ENCODE data around the gene COL26A1. TPM values are rescaled to one million over a fixed set of nuclear protein-coding genes. Genes with fewer than 3 reads are reported as not detected.
"Not testable (repeated sequence)": the region's sequence is repeated elsewhere in the genome, so short reads cannot be mapped to it uniquely, and the experiment has no call there.

Gene COL26A1
- total RNA-seq, 1 donor from 2014 or later = not detected

DNA sequence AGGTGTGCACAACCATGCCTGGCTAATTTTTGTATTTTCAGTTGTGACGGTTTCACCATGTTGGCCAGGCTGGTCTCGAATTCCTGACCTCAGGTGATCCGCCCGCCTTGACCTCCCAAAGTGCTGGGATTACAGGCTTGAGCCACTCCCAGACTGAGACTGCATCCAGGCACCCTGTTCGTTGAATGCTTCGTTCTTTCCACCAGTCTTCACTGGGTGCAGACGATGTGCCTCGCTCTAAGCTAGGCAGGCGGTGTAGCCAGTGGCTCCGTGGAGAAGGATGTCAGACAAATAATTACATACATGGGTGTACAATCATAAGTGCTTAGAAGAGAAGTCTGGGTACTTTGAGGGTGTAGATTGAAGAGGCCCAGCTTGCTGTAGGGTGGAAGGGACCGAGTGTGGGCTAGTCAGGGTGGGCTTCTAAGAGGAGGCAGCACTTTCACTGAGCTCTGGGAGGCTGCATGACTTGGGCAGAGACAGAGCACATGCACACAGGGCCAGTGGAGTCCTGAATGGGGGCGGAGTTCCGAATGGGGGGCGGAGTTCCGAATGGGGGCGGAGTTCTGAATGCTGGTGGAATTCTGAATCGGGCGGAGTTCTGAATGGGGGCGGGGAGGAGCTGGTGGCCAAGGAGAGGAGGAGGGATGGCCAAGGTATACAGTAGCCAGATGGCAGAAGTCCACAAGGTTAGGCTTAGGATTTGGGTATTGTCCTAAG, 74.3 kb downstream of the COL26A1 start:
- DNase-seq (ENCODE audit: low read depth in 2 of 2) = no peak

DNA sequence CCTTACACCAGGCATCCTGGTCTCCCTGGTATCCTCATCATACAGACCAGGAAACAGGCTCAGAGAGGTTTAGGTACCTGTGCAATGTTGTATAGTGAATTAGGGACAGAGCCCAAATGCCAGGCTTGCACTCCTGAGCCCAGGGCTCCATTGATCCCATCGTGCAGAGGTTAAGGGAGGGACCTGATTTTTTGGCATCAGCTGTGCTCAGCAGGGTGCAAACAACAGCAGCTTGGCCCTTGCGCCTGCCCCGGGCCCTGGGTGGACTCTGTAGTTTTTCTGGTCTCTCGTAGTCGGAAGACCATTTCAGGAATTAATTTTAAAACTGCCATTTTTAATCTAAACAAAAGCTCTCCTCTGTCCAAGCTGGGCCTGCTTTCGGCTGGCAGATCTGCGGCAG, 79.2 kb downstream of the COL26A1 start:
- no peak for DNase-seq (ENCODE audit: low read depth in 2 of 2)

DNA sequence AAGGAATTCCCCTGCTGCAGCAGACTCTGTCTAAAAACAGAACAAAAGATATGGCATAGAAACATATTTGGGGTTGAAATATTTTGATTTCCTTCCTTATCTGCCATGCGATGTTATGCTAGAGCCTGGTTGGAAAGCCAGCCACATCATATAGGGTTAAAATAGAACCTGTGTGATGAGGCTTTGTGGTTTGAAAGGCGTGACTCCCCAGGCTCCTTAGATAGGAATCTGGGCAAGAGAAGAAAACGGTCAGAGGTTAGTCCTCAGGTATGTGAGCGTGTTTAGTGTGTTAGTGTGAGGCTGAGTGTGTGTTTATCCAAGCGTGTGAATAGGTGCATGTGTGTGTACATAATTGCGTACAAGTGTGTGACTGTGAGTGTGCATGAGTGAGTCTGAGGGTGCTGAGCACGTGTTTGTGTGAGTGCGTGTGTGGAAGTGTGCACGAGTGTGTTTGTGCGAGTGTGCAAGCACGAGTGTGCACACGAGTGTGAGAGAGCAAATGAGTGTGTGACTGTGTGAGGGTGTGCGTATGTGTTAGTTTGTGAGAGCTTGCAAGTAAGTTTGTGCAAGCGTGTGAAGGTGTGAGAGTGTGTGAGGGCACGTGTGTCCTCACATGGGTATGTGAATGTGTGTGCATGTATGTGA, 79.9 kb downstream of the COL26A1 start:
- DNase-seq (ENCODE audit: low read depth in 2 of 2) = no peak

DNA sequence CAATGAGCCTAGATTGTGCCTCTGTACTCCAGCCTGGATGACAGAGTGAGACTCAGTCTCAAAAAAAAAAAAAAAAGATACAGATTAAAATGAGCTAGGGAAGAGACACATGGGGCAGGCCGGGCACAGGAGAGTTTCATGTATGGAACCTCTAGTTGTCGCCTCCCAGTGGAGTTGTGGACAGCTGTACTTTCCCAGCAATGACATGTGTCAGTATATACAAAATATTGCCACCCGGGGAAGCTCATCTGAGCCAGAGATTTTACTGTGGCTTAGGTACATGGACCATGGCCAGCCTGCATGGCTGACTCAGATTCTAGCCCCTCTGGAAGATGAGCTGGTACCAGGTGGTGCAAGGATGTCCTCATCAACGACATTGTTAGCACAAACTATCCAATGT, 87.4 kb downstream of the COL26A1 start:
- no peak for DNase-seq (ENCODE audit: low read depth in 2 of 2)

DNA sequence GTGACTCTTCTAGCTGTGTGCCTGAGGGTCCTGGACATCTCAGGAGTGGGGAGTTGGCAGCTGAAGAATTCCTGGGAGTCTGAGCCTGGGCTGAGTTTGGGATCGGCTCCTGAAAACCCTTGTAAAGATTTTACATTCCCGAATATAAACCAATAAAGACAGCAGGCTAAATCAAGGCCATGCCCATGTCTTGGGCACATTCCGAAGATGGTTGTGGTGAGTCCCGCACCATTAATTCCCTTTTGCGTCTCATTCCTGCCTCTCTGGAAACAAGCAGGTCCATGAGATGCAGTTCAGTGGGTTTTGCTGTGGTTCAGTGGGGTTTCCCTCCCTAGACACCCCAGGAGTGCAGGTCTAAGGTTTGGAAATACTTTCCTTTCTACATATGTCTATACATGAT, 90.9 kb downstream of the COL26A1 start:
- no peak for DNase-seq (ENCODE audit: low read depth in 2 of 2)

DNA sequence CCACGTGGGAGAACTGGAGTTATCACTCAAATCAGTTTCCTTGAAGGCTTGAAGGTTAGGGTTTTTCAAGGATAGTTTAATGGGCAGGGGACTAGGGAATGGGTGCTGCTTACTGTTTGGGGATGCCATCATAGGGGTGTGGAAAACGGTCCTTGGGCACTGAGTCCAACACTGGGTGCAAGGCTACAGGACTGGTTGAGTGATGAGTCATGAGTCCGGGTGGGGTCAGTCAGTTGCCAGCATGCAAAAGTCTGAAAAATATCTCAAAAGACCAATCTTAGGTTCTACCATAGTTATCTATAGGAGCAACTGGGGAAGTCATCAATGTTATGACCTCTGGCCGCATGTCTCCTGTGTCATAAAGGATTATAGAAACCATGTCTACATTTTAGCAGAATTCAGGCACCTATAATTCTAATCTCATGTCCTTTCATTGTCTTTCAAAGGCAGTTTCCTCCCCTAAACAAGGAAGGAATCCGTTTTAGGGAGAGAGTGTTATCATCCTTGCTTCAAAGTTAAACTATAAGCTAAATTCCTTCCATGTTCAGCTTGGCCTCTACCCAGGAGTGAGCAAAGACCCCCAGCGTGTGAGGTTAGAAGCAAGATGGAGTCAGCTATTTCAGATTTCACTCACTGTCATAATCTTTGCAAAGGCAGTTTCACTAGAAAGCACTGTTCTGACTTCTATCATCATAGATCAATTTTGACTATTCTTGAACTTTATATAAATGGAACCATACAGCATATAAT, 94.5 kb downstream of the COL26A1 start:
- no peak for DNase-seq (ENCODE audit: low read depth in 2 of 2)

DNA sequence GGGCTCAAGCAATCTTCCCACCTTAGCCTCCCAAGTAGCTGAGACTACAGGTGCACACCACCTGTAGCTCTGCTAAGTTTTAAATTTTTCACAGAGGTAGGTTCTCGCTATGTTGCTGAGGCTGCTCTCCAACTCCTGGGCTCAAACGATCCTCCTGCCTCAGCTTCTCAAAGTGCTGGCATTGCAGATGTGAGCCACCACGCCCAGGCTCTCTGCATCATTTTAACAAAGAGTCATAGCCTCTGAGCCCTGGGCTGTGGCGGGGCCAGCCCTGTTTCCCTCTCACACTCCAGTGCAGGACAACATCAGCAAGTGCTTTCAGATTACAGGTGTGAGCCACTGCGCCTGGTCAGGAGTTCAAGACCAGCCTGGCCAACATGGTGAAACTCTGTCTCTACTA, 102.5 kb downstream of the COL26A1 start:
- DNase-seq (ENCODE audit: low read depth in 2 of 2) = no peak

DNA sequence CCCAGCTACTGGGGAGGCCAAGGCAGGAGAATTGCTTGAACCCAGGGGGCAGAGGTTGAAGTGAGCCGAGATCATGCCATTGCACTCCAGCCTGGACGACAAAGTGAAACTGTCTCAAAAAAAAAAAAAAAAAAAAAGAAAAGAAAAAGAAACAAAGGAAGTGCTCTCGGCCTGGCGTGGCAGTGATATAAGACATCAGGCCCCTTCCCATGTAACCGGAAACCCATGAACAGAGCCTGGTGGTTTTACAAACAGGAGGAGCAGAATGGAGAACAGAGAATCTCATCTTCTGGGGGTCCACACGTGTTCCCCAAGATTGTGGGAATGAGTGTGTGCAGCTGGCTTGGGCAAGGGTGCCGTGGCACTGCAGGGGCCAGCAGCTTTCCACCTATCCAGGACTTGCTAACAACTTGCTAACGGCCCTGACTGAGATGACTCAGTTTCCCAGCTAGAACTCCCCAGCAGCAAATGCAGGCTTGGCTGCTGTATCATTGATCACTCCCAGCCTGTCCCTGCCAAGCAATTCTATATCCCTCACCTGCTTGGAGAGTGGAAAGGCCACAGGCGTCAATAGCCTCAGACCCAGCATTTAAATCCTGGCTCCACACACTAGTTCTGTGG, 103.0 kb downstream of the COL26A1 start:
- DNase-seq (ENCODE audit: low read depth in 2 of 2) = no peak

DNA sequence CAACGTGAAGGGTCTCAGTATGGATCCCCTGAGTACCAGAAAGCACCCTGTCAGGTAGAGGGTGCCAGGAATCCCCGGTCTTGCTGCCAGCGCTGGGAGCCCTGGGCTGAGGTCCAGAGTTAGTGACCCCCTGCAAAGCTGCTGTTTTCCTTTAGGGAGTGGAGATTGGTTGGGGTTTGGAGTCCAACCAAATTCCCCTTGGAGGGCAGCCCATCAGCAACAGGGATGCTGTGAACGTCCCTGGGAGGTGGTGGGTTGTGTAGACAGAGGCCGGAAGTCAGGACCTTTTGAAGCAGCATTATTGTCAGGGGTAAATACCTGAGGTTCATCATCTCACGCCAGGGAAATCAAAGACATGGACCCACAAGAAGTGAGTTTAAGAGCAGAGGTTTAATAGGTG, 104.2 kb downstream of the COL26A1 start:
- no peak for DNase-seq (ENCODE audit: low read depth in 2 of 2)

DNA sequence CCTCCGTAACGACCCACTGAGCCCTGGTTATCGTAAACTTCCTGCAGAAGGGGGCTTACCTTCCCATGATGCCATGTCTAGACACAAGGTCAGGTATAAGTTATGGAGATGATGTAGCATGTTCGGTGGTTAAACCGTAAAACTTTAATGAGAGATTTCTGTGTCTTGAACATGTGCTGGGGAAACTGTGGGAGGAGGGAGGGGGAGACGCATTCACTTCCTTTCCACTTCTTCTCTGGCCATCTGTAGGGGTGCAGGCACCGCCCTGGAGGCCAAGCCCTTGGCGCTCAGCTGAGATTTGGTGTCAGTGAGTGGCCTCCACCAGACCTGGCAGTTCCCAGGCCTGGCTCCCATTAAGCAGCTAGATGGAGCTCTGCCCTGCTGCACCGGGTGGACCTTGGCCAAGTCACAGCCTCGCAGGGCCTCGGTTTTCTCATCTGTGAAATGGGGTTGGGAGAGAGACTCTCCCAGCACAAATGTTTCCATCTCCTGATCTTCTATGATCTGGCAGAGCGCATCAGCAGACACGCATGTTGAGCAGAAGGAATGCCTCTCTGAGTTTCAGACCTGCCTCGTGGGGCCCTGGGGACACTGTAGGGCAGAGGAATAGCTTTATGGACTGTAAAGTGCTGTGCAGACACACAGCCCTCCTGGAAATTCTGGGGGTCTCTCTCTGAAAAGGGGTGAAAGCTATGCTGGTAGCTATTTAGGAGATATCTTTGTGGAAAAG, 106.0 kb downstream of the COL26A1 start:
- no peak for DNase-seq (ENCODE audit: low read depth in 2 of 2)

DNA sequence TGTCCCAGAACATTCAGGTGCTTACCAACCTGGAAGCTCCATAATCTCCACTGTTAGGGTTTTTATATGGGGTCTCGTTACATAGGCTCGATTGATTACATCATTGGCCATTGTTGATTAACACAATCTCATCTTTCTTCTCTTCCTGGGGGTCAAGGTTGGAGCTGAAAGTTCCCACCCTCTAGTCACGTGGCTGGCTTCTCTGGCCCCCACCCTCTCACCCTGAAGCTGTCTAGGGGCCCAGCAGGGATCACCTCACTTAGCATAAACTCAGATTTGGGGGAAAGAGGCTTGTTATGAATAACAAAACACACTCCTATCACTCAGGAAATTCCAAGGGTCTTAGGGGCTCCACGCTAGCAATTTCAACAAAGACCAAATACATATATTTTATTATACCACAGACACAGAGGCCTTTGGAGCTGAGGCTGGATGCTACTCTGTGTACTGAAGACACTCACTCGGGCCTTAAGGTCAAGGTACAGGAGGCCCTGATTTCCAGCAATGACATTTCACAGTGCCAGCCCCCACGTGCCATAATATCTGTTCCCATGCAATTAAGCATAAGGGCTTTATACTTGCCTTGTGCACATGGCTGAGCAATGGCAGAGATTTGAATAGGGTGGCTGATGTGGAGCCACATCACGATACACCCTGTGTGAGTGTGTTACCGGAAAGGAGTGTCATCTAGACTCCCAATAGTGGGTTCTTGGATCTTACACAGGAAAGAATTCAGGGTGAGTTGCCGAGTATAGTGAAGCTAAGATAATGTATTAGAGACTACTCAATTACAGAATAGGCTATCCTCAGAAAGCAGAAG, 108.2 kb downstream of the COL26A1 start:
- DNase-seq (ENCODE audit: low read depth in 2 of 2) = no peak

DNA sequence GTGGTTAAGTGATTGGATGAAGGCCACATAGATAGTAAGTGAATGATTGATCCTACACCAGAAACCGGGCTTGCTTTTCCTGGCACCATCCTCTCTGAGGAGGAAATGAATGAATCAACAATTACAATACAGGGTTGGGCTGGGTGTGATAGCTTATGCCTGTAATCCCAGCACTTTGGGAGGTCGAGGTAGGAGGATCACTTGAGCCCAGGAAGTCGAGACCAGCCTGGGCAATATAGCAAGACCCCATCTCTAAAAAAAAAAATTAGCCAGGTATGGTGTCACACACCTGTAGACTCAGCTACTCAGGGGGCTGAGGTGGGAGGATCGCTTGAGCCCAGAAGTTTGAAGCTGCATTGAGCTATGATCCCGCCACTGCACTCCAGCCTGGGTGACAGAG, 111.5 kb downstream of the COL26A1 start:
- no peak for DNase-seq (ENCODE audit: low read depth in 2 of 2)

DNA sequence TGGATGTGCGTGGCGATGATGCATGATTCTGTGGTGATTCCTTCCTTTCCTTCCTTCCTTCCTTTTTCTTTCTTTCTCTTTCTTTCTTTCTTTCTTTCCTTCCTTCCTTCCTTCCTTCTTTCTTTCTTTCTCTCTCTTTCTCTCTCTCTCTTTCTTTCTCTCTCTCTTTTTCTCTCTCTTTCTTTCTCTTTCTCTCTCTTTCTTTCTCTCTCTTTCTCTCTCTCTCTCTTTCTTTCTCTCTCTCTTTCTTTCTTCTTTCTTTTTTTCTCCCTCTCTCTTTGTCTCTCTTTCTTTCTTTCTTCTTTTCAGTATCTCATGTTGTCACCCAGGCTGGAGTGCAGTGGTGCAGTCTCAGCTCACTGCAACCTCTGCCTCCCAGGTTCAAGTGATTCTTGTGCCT, 113.0 kb downstream of the COL26A1 start:
- not testable (repeated sequence) for DNase-seq (ENCODE audit: low read depth in 2 of 2)

DNA sequence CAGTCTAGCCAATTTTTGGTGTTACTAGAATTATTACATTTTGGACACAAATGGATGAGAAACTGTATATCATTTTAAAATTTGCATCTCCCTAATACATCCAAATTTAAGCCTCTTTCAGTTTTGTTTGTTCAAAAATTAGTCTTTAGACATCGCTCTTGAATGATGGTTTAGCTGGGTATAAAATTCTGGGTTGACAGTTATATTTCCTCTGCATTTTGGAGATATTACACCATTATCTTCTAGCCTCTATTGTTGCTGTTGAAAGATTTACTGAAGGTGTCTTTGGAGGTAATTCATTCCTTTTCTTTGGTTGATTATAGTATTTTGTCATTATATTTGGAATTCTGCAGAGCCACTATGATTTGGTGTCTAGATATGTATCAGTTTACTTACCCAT, 116.5 kb downstream of the COL26A1 start:
- no peak for DNase-seq (ENCODE audit: low read depth in 2 of 2)

DNA sequence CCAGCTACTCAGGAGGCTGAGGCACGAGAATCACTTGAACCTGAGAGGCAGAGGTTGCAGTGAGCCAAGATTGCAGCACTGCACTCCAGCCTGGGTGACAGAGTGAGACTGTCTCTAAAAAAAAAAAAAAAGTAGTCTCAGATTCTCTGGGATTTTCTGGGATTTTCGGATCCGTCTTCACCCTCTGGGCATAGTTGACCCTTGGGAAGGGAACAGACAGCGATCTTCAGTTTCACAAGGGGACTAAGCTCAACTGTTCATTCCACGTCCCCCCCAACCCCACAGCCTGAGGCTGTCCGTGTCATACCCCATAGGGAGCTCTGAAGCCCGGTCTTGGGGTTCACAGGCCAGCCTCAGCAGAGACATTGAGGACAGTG, 123.4 kb downstream of the COL26A1 start:
- DNase-seq (ENCODE audit: low read depth in 2 of 2) = not testable (repeated sequence)

DNA sequence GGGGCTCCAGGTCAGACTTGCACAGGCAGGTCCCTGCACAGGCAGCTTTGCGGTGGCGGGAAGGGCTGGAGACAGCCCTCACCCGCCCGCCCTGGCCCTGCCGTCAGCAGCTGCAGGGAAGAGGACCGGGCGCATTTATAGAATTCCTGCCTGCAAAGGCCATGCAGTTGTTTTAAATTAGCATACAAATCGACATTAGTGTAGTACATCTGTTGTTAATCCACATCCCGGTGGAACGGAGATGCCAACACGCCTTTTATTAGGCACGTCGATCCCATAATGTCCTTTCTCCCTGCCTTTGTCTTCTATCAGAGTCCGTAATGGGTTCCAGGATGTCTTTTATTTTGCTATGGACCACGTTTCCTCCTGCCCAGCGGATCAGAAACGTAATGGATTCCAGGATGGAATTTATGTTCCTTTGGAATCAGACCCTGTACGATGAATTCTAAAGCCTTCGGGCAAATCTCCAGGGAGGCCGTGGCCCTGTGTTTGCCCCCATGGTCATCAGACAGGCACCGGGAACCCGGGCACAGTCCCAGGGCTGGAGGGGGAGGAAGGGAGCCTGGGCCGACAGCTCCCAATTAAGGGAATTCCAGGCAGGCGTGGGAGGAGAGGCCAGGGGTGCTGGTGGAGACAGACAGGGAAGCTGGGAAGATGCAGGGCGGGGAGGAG, 123.9 kb downstream of the COL26A1 start:
- DNase-seq (ENCODE audit: low read depth in 2 of 2) = no peak

DNA sequence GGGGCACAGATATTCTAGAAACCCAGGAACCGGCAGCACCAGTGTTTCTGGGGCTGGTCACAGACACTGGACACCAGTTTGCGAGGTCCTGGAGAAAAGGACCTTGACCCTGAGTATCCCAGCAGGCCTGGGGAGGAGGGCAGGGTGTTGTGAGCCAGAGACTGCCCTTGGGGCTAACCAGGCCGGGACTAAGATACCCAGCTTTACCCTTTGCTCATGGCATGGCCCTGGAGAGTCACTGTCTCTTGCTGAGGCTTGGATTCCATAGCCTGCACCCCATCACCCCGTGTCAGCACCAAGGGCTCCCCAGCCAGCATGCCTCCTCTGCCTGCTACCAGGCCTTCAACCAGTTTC, 124.4 kb downstream of the COL26A1 start:
- DNase-seq (ENCODE audit: low read depth in 2 of 2) = no peak

DNA sequence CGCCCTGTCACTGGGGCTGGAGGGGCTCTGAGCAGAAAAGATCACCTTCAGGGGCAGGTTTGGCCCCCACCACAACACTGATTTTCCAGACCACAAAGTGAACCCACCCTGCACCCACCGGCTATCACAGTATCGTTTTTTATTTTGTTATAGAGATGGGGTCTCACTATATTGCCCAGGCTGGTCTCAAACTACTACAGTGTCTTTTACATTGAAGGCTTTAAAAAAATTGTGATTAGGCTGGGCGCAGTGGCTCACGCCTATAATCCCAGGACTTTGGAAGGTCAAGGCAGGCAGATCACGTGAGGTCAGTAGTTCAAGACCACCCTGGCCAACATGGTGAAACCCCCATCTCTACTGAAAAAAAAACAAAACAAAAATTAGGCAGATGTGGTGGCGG, 125.1 kb downstream of the COL26A1 start:
- DNase-seq (ENCODE audit: low read depth in 2 of 2) = no peak

DNA sequence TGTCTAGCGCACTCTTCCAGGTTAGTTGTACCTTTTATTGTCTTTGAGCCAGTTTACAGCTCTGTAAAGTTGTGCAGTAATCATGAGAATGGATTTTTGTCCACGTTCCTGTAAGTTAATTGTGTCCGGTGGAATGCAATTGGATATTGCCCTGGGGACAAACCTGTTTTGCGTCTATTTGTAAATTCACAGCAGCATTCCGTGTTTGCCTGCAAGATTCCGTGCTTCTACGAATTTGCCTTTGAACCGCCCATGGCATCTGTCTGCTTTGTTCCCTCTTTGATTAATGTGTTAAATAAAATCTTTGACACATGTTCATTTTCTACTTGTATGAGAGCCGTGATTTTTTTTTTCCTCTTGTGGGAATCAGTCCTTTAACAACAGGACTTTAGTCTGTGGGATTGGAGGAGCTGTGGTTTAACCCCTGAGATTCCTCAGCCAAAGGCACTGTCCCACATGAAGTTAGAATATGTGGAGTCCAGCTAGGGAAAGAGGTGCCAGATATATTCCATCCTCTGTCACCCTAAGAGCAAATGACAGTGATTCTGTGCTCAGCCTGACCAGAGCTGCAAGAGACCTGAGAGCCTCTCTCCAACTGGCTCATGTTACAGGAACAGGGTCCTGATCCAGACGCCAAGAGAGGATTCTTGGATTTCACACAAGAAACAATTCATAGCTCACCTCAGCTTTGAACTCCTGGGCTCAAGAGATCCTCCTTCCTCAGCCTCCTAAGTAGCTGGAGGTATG, 126.3 kb downstream of the COL26A1 start:
- DNase-seq (ENCODE audit: low read depth in 2 of 2) = no peak

DNA sequence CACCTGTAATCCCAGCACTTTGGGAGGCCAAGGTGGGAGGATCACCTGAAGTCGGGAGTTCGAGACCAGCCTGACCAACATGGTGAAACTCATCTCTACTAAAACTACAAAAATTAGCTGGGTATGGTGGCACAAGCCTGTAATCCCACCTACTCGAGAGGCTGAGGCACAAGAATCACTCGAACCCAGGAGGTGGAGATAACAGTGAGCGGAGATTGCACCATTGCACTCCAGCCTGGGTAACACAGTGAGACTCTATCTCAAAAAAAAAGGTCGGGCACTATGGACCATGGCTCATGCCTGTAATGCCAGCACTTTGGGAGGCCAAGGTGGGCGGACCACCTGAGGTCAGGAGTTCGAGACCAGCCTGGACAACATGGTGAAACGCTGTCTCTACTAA, 127.8 kb downstream of the COL26A1 start:
- not testable (repeated sequence) for DNase-seq (ENCODE audit: low read depth in 2 of 2)
